Measurements from ENCODE around the gene OSBP2.

Gene OSBP2

DNA sequence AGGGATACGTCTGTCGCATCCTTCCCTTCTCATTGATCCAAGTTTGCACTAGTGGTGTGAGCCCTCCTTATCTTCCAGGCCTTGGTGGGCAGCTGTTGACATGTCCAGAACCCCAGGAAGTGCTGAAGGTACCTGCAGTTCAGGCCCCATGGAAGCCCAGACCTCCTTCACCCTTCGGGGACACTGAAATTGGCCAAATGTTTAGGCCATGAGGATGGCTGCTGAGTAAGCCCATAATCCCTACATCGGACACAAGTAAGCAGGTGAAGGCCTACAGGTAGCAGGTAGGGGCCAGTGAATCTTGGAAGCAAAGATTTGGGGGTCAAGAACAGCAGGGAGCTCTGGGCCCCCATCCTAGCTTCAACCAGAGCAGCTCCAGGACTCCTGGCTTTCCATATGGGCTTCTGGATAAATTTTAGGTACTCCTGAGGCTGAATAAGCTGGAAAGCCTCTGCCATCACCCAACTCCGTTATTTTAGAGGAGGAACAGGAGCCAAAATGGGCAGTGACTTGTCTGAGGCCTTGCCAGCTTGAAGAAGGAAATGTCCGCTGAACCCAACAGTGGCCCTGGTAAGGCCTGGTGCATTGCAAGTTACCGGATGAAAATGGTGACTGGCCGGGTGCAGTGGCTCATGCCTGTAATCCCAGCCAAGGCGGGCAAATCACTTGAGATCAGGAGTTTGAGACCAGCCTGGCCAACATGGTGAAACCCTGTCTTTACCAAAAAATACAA is 228.7 kb downstream of the OSBP2 start:
- FAIRE-seq (no peak), DNase-seq (ENCODE audit: insufficient read length, low spot score) (no peak)

DNA sequence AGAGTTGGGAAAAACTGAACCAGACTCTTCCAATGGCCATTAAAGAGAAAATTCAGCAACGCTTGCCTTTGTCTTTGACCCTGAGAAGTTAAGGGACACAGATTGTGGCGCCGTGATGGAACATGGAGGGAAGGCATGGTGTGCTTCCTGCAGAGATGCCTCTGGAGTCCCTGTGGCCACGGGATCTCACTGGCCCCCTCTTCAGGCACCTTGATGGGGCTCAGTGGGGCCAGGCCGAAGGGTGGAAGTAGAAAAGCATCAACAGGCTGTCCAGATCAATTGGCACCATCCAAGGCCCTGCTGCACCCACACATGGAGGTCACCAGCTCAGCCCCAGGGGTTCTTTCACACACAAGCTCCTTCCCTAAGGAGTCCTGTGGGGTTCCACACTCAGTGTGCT is 231.0 kb downstream of the OSBP2 start:
- FAIRE-seq (no peak), DNase-seq (ENCODE audit: insufficient read length, low spot score) (no peak)

DNA sequence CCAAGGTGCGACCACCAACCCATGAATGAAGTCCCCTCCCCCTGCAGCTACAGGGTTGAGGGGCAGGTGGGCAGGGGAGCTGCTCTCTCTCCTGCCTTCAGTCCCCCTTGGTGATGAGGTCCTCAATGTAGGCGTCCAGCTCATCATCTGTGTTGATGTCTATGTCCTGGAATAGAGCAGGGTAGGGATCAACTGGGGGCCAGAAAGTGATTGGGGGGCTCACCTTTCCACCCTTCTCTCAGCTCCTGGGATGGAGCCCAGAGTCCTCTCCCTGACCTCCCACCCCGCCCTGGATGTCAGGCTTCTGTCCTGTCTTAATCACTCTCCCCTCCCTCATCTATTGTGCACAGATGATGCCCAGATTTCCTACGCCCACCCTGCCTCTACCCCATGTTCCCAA is 232.0 kb downstream of the OSBP2 start:
- DNase-seq (ENCODE audit: insufficient read length, low spot score) = no peak

DNA sequence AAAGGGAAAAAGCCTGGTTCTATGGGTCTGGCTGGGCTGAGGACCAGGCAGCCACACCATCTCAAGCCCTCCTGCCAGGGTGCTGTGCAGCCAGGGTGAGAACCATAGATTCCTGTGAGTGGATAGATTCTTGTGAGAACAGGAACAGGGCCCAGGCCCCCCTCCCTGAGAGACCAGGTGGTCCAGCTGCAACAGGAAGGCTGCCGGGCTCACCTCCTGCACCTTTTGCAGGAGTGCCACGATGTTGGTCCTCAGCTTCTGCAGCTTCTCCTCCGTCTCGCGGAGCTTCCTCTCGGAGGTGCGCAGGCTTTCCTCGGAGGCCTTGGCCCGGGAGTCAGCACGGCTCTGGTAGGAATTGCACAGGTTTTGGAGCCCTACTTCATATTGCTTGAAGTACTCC is 233.1 kb downstream of the OSBP2 start:
- FAIRE-seq (no peak), DNase-seq (ENCODE audit: insufficient read length, low spot score) (no peak)

More for the DNA sequence above, 232.0 kb downstream of the OSBP2 start:
- FAIRE-seq = no peak

DNA sequence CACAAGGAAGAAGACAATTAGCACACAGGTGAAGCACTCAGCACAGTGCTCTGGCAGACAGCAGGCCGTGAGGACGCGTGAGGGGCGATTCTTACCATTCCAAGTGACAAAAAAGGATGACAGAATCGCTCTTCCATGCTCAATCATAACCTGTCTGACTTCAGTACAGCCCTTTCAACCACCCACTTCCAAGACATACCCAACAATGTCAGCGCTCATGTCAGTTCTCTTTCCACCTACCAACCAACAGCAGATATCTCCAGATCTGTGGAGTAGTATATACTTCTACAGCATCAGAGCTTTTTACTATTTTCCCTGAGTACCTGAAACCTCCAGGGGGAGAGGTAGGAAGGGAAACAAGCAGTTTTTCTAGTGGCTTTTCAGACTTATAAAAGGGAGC is 233.7 kb downstream of the OSBP2 start:
- FAIRE-seq (no peak), DNase-seq (ENCODE audit: insufficient read length, low spot score) (no peak)

DNA sequence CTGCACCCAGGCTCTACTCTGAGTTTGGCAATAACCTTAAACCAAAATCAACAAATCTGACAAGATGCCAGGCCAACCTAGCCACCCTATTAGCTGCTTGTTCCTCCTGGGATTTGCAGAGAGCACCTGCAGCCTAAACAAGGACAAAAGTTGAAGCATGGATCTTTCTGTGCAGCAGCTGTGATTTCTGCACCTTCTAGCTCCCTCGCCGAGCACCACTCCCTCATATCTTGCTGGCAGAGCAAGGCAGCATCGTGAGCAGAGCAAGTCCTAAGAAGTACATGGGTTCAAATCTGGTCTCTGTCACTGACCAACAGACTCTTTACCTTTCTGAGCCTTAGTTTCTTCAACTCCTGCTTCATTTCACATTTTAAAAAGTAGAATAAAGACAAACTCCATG is 235.6 kb downstream of the OSBP2 start:
- FAIRE-seq = no peak
- DNase-seq (ENCODE audit: insufficient read length, low spot score) = no peak

DNA sequence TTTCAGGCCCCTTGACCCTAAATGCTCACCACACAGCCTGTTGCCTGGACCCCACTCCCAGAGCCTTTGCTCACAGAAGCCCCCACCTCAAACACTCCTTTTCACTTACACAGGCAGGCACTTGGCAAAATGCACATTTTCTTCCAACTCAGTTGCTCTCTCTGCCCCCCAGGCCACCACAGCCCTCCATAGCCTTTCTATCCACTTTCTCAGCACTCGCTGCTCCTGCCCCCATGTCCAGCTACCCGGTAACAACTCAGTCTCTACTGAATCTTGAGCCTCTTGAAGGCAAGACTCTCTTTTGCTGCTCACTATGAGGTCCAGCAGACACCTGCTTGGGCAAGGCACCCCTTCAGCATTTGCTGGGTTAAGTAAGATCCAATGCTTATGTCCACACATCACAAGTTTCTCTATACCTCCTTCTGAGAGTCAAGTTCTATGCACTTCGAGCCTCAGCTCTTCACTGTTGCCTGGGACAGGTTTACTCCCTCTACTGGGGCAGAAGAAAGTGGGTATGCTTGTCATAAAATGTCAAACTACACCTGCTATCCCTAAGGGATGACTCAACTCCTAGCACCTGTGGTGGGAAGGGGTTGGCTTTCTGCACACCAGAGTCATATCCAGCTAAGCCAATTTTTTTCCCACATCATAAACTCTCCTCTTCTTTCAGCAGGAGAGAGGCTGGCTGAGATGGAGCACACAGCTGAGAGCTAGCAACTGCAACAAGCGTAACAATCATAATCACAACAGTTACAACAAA is 237.0 kb downstream of the OSBP2 start:
- DNase-seq (ENCODE audit: insufficient read length, low spot score) = no peak
- FAIRE-seq = no peak

DNA sequence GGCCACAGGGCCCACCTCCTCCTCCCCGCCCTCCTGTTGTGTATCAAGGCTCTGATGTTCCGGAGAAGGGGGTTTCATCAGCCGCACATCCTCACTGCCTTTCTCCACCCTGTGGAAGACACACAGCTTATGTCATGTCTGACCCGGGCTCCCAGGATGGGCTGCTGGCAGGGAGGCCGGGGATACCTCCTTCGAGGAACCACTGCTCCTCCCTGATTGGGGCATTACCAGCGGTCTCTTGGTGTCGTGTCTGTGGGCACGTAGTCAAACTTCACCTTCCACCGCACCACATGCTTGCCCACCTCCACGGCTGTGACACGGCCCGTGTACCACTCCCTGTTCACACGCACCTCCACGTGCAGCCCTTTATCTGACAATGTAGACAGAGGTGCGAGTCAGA is 238.0 kb downstream of the OSBP2 start:
- FAIRE-seq = no peak
- DNase-seq (ENCODE audit: insufficient read length, low spot score) = no peak

DNA sequence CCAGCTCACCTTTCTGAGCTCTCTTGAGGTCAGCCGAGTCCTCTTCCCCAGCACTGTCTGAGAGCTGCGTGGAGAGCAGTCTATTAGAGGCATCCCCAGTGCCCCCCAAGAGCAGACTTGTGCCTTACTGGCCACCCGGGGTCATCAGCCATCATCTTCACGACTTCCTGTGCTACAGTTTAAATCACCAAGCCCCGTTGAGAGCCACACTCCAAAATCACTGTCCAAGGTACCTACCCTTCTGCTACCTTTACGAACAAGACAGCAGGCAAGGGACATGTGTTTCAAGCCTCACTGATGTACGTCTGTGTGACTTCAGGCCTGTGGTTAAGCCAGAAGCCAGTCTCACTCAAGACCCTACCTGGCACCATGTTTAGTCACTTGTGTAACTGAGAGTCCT is 238.8 kb downstream of the OSBP2 start:
- DNase-seq (ENCODE audit: insufficient read length, low spot score) = no peak
- FAIRE-seq = no peak

DNA sequence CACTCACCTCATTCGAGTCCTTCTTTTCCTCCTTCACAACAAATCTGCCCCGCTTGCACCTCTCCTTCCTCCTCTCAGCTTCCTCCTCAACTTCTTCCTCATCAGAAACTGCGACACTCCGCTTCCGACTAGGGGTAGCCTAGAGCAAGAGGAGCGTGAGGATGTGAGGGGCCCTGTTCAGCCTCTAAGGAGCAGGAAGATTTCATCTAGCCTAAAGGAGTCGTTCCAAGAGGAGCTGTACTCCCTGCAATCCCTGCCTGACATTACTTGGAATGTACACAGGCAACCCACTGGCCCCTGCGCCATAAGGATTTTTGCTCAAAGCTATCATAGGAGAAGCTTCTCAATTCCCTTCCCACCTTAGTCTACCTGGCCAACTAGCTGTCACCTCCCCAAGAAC is 239.4 kb downstream of the OSBP2 start:
- DNase-seq (ENCODE audit: insufficient read length, low spot score) (no peak), FAIRE-seq (no peak)

DNA sequence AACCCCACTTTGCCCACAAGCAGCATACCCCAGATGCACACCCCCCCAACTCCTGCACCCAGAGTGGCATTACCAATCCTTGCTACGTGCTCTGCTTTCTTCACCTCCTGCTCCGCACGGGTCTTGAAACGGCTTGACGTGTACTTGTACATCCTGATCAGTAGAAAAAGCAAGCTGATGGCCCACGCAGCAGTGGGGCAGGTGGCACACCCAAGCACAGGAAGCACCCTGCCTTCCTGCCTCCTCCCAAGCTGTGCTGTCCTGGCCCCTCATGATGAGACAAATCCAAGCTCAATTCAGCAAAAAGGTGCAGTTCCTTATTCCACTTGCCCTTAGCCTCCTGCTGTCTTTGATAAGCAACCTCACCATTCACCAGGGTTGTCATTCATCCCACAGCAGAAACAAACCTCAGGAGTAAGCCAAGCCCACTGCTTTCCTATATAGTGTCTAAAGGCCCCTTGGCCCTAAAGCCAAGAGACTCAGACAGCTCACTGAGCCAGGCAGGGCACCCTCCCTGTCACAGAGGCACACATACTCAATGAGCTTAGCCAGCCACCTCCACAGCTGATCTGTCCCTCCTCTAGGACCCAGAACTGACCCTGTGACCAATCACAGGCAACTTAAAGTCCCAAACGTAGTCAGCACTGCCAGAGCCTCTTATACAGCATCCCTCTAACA is 246.2 kb downstream of the OSBP2 start:
- DNase-seq (ENCODE audit: insufficient read length, low spot score) (no peak), FAIRE-seq (no peak)

DNA sequence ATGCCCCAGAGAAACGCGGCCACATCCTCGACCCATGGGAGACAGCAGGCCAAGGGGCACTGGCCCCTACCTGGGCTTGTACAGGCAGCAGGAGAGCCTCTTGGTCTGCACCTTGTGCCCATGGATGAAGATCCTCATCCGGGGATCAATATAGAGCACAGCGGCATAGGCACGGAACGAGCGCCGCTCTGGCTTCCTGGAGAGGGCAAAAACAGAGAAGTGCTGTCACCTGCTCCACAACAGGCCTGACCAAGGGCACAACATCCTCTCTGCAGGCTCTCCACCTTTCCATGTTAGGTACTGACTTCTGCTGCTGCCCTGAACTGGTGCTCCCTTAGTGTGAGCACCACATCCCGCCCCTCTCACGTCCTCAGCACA is 246.7 kb downstream of the OSBP2 start:
- FAIRE-seq (no peak), DNase-seq (ENCODE audit: insufficient read length, low spot score) (no peak)

DNA sequence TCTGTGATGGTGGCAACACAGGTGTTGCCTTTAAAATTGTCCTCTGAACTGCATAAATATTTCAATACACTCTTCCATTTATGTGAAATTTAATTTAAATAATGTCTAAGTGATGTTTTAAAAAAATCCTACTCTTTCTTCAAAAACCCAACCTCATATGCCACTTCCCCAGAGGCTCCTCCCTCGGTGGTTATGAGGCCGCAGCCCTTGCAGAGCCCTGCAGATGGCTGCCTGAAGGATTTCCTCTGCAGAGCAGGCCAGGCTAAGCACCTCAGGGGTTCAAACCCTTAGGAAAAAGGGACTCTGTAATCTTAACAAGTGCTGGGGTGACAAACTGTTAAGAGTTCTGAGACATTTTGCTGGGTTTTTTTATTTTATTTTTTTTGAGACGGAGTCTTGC is 248.7 kb downstream of the OSBP2 start:
- no peak for FAIRE-seq
- DNase-seq (ENCODE audit: insufficient read length, low spot score) = no peak

DNA sequence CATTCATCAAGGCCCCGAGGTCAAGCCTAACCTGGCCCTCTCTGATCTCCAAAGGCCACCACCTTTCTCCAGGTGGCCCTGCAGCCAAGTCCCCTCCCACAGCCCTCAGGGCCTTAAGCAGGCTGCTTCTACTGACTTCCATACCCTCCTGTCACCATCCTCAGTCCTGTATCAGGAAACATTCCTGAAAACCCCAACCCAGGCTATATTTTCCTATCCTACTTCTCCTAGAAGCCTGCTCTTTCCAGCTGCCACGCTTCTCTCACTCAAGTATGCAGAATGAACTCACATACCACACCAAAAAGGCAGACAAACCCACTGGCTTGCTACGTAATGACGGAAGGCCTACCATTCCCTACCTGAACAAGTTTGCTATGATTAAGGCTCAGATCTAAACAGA is 250.3 kb downstream of the OSBP2 start:
- no peak for FAIRE-seq

DNA sequence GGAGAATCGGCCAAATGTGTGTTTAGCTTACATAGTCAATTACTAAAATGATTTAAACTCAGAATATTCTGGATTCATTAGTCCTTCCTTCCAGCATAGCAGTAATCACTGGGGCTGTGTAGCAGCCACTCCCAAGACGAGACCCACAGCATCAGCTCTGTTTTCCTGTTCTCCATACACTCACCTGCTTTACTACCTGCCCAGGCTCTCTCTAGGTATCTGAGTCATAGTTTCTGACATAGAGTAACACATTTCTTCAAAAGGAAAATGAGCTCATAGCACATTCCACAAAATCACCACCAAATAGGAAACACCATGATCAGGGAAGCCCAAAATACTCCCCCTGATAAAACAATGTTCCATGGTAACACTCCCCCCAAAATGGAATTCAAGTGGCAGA is 251.0 kb downstream of the OSBP2 start:
- FAIRE-seq (no peak), DNase-seq (ENCODE audit: insufficient read length, low spot score) (no peak)

More for the DNA sequence above, 250.3 kb downstream of the OSBP2 start:
- no peak for DNase-seq (ENCODE audit: insufficient read length, low spot score)

DNA sequence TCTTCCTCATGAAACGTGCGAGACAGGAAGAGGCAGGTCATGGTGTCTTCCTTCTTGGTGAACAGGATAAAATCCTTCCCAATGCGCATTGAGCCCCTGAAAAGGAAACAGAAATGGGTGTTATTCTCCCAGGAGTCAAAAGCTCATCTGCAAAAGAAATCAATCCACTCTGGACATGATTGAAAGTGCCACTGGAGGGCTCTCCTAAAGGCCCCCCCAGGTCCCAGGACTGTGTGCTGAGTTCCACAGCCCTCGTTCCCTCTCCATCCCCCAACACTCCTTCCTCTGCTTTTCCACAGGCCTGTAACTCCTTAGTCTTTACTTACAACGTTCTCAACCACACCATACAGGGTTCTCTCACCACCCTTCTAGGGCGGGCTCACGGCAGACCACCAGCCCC is 251.7 kb downstream of the OSBP2 start:
- FAIRE-seq (no peak), DNase-seq (ENCODE audit: insufficient read length, low spot score) (no peak)

DNA sequence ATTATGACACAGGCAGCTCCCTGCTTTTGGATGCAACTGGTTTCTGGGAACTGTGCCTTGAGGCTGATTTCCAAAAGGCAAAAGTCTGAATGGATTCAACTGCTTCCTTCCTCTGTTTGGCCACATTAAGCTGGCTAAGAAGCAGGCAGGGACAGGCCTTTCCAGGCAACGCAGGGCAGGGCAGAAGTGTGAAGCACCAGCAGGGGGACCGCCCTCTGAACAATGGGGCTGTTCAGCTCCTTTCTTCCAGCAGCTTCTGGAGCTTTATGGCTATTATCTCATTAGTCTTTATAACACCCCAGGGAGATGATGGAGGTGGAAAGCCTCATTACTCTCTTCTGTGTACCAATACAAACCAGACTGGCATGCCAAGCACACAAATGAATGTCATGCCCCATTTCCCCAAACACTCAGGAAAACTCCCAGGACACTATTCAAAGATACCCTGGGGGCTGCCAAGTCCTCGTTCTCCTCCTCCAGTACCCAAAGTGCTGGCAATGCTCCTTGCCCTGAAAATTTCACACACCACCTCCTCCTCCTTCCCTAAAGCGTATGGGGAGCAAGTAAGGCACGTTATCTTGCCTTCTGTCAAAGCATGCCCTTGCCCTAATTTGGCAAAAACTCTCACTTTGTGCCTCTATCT is 252.6 kb downstream of the OSBP2 start:
- FAIRE-seq (no peak), DNase-seq (ENCODE audit: insufficient read length, low spot score) (no peak)

DNA sequence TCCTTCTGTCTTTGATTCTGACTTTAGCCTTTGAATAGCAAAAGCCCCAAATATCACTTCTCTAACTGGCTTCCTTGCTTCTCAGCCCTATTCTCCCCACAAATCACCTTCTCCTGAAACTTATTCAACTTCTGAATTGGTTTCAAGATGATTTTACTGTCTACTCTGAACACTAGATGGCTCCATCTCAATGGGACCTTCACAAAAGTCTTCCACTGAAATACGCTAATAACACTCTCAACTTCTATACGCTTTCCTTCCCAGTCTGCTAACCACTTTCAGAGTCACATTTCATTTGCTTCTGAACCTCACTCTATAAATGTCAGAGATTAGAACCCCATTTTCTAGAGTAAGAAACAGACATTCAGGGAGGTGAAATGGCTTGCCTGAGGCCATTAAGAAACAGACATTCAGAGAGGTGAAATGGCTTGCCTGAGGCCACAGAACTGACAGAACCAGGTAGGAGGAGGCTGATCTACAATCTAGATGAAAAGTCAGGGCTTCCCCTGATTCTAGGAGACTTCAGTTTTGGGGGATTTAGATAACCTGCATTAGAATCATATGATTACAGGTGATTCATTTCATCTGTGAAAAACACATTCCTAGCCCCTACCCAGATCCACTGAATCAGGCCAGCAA is 253.3 kb downstream of the OSBP2 start:
- FAIRE-seq = peak; percentile 42
- DNase-seq (ENCODE audit: insufficient read length, low spot score) = no peak

DNA sequence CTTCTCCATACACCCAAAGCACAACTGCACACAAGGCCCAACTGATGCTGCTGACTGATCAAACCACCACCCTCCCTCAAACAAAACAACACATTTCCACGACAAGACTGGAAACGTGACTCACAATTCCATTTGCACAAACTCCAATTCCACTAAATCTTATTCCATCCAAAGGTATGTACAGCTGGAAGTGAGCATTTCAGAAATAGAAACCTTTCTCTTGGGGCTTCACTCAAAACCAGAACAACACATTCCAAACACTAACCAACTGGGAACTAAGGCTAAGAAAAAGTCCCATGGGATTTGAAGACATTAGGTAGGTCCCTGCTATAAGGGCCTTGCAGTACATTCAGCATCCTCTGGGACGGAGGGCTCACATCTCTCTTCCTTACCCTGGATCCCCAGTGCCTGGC is 254.3 kb downstream of the OSBP2 start:
- no peak for DNase-seq (ENCODE audit: insufficient read length, low spot score)
- FAIRE-seq = no peak

DNA sequence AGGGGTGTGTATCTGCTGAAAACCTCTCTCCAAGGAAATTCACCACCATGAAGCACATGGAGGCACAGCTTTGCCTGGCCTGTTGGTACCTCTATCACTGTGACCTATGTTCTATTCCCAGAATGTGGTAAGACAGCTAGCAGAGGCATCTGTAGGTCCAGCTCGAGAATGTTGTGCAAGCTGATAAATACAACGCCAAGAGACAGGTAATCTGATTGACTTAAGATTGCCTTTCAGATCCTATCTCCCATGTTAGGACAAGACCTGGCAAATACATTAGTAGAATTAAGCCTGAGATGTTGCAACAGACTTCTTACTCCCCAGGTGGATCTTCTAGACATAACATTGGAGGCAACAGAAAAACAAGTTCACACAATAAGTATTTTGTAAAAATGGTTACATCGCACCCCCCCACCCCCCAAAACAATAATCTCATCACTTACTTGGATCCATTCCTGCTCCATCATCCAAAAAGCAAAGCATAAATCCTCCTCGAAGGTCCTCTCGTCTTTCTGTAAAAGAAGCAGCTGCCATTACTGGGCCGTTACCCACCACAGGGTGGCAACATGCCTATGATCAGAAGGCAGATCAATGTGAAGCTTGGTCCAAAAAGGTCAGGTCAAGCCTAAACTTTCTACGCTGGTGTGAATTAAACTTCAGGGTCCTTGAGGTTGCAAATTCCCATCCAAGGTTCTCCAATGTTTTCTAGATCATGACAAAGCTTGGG is 255.4 kb downstream of the OSBP2 start:
- DNase-seq (ENCODE audit: insufficient read length, low spot score) (no peak), FAIRE-seq (no peak)

All from GM19239 (cell line).